Measurements from ENCODE around the gene RAB41. TPM values are rescaled to one million over a fixed set of nuclear protein-coding genes. Genes with fewer than 3 reads are reported as not detected.
A peak's percentile ranks its signal among the peaks of the same experiment; 100 is the strongest.

RAB41 gene
- polyA plus RNA-seq, 1 donor (not counting 4 experiments of a cell fraction or from before 2014, with no cell fraction given): not detected

DNA sequence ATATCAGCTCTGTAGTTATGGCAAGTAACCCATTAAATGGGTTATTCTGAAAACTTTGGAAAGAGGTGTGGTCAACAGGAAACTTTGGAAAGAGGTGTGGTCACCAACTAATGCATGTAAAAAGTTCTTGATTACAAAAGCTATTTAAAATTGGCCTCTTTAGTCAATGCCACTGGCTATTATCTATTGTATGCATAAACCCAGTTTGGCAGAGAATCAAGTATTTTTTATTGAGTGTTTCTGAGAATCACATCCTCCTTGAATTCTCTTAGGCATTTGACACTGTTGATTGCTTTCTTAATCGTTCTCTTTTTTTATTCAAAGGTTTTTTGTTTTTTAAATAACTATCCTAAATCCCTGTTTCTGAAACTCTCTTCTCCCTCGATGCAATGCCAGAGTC is 29.5 kb upstream of the RAB41 start:
- TF ChIP-seq EZH2 (IDR thresholded peaks at IDR 0.05; ENCODE audit: low read length) (no peak), CTCF (optimal IDR thresholded peaks at IDR 0.05 in 1 of 3, IDR thresholded peaks at IDR 0.05 in 1 of 3, conservative IDR thresholded peaks at IDR 0.05 in 1 of 3; ENCODE audit: extremely low read depth in 1 of 3, insufficient read depth in 2 of 3, low read length in 3 of 3) (no peak)
- dilution Hi-C loops (cut with MboI; ENCODE audit: extremely low pct_ligation_motif_present, low sequenced_read_pairs): no loop called here
- H2AFZ ChIP-seq (ENCODE audit: control insufficient read depth, low read length): no peak overlapping the region
- H3K27ac ChIP-seq (ENCODE audit: control insufficient read depth, insufficient read depth, low read length): no peak overlapping the region
- no peaks in the 10 kb centered on the region for H3K9me3 ChIP-seq (ENCODE audit: control insufficient read depth, low read depth, low read length)
- H4K20me1 ChIP-seq (ENCODE audit: control insufficient read depth, extremely low read depth, insufficient read depth, low read length): no peaks in the 10 kb centered on the region
- DNase-seq (ENCODE audit: low read depth, low spot score): no peak
- no peaks in the 10 kb centered on the region for H3K27me3 ChIP-seq (ENCODE audit: control insufficient read depth, extremely low read depth, insufficient read depth, low read length)
- peaks cover 18% of the 10 kb centered on the region for H3K4me1 ChIP-seq (ENCODE audit: control insufficient read depth, extremely low read depth, insufficient read depth, low read length)
- H3K36me3 ChIP-seq (ENCODE audit: control insufficient read depth in 2 of 2, extremely low read depth in 1 of 2, insufficient read depth in 2 of 2, low read length in 2 of 2): no peaks in the 10 kb centered on the region
- H3K9ac ChIP-seq (ENCODE audit: control insufficient read depth, extremely low read depth, insufficient read depth, low read length): no peak overlapping the region
- H3K4me2 ChIP-seq (ENCODE audit: control insufficient read depth, extremely low read depth, insufficient read depth, low read depth, low read length): no peak overlapping the region
- no peak for FAIRE-seq
- no peaks in the 10 kb centered on the region for H3K9me1 ChIP-seq (ENCODE audit: control insufficient read depth, extremely low read depth, insufficient read depth, low read length)
- H3K4me3 ChIP-seq (ENCODE audit: control insufficient read depth in 2 of 3, extremely low read depth in 1 of 3, insufficient read depth in 2 of 3, low read depth in 1 of 3, low read length in 3 of 3): no peak overlapping the region
- no peaks in the 10 kb centered on the region for H3K79me2 ChIP-seq (ENCODE audit: control insufficient read depth, insufficient read depth, low read length)

GRCh38 chrX:70253377-70254062 is 28.5 kb upstream of the RAB41 start:
- FAIRE-seq: peak; percentile 64
- Histone ChIP-seq H3K4me3 (ENCODE audit: control insufficient read depth in 2 of 3, extremely low read depth in 1 of 3, insufficient read depth in 2 of 3, low read depth in 1 of 3, low read length in 3 of 3) (no peak overlapping the region), H2AFZ (ENCODE audit: control insufficient read depth, low read length) (peak overlapping the region; percentile 24), H3K79me2 (ENCODE audit: control insufficient read depth, insufficient read depth, low read length) (no peaks in the 10 kb centered on the region), H3K27me3 (ENCODE audit: control insufficient read depth, extremely low read depth, insufficient read depth, low read length) (no peaks in the 10 kb centered on the region), H3K36me3 (ENCODE audit: control insufficient read depth in 2 of 2, extremely low read depth in 1 of 2, insufficient read depth in 2 of 2, low read length in 2 of 2) (no peaks in the 10 kb centered on the region), H3K27ac (ENCODE audit: control insufficient read depth, insufficient read depth, low read length) (peak overlapping the region; percentile 86), H3K9me1 (ENCODE audit: control insufficient read depth, extremely low read depth, insufficient read depth, low read length) (no peaks in the 10 kb centered on the region), H3K4me2 (ENCODE audit: control insufficient read depth, extremely low read depth, insufficient read depth, low read depth, low read length) (peak overlapping the region; percentile 62), H4K20me1 (ENCODE audit: control insufficient read depth, extremely low read depth, insufficient read depth, low read length) (no peaks in the 10 kb centered on the region), H3K9me3 (ENCODE audit: control insufficient read depth, low read depth, low read length) (no peaks in the 10 kb centered on the region), H3K9ac (ENCODE audit: control insufficient read depth, extremely low read depth, insufficient read depth, low read length) (peak overlapping the region; percentile 48), H3K4me1 (ENCODE audit: control insufficient read depth, extremely low read depth, insufficient read depth, low read length) (peaks cover 18% of the 10 kb centered on the region)
- TF ChIP-seq EZH2 (IDR thresholded peaks at IDR 0.05; ENCODE audit: low read length) (no peak), CTCF (optimal IDR thresholded peaks at IDR 0.05 in 1 of 3, IDR thresholded peaks at IDR 0.05 in 1 of 3, conservative IDR thresholded peaks at IDR 0.05 in 1 of 3; ENCODE audit: extremely low read depth in 1 of 3, insufficient read depth in 2 of 3, low read length in 3 of 3) (no peak)
- dilution Hi-C loops (cut with MboI; ENCODE audit: extremely low pct_ligation_motif_present, low sequenced_read_pairs): no loop called here
- DNase-seq (ENCODE audit: low read depth, low spot score): peak; percentile 19
